Measurements from ENCODE around the gene CENATAC.

DNA sequence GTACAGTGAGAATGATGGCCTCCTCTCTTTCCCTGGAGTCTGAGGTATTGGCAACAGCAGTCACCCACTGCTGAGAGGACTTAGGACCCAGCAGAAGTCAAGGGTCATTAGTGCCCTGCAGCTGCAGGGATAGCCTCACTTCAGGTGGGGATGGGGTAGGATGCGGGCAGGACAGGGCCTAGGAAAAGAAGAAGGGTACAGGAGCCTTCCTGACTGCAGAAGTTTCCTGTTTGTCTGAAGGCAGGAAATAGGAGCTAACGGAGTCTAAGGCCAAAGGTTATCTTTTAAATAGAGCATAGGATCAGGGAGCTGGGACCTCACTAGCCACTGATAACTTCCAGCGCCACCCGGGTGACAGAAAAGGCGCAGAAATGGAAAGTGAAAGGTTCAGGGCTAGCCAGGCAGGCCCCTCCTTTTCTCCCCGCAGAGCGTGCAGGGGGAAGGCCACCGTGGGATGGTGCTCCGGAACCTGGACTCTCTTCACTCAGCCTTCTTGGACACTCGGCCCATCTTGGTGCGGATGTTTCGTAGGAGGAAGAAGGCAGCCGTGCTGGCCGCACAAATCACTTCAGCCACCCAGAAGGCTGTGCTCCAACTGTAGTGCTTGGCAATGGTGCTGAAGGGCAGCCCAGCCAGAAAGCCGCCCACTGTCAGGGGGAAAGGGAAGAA, 26.6 kb downstream of the CENATAC start:
- TF ChIP-seq, protein P1, sequence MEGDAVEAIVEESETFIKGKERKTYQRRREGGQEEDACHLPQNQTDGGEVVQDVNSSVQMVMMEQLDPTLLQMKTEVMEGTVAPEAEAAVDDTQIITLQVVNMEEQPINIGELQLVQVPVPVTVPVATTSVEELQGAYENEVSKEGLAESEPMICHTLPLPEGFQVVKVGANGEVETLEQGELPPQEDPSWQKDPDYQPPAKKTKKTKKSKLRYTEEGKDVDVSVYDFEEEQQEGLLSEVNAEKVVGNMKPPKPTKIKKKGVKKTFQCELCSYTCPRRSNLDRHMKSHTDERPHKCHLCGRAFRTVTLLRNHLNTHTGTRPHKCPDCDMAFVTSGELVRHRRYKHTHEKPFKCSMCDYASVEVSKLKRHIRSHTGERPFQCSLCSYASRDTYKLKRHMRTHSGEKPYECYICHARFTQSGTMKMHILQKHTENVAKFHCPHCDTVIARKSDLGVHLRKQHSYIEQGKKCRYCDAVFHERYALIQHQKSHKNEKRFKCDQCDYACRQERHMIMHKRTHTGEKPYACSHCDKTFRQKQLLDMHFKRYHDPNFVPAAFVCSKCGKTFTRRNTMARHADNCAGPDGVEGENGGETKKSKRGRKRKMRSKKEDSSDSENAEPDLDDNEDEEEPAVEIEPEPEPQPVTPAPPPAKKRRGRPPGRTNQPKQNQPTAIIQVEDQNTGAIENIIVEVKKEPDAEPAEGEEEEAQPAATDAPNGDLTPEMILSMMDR (IDR thresholded peaks at IDR 0.05; ENCODE audit: low read depth, low read length, missing input control): no peak
- TF ChIP-seq TAF1 (conservative IDR thresholded peaks at IDR 0.05) (no peak), YY1 (IDR thresholded peaks at IDR 0.05) (no peak), JUND (IDR thresholded peaks at IDR 0.05) (no peak), SP1 (IDR thresholded peaks at IDR 0.05) (peak; percentile 54), RAD21 (IDR thresholded peaks at IDR 0.05) (peak in 1 of 2 donors; percentile 5), RXRA (IDR thresholded peaks at IDR 0.05) (peak; percentile 30 to 44), FOXA1 (IDR thresholded peaks at IDR 0.05) (no peak), HNF4G (IDR thresholded peaks at IDR 0.05) (peak; percentile 32), EGR1 (IDR thresholded peaks at IDR 0.05; ENCODE audit: low read depth in 2 of 2) (no peak)
- TF ChIP-seq, protein P2, sequence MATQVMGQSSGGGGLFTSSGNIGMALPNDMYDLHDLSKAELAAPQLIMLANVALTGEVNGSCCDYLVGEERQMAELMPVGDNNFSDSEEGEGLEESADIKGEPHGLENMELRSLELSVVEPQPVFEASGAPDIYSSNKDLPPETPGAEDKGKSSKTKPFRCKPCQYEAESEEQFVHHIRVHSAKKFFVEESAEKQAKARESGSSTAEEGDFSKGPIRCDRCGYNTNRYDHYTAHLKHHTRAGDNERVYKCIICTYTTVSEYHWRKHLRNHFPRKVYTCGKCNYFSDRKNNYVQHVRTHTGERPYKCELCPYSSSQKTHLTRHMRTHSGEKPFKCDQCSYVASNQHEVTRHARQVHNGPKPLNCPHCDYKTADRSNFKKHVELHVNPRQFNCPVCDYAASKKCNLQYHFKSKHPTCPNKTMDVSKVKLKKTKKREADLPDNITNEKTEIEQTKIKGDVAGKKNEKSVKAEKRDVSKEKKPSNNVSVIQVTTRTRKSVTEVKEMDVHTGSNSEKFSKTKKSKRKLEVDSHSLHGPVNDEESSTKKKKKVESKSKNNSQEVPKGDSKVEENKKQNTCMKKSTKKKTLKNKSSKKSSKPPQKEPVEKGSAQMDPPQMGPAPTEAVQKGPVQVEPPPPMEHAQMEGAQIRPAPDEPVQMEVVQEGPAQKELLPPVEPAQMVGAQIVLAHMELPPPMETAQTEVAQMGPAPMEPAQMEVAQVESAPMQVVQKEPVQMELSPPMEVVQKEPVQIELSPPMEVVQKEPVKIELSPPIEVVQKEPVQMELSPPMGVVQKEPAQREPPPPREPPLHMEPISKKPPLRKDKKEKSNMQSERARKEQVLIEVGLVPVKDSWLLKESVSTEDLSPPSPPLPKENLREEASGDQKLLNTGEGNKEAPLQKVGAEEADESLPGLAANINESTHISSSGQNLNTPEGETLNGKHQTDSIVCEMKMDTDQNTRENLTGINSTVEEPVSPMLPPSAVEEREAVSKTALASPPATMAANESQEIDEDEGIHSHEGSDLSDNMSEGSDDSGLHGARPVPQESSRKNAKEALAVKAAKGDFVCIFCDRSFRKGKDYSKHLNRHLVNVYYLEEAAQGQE (IDR thresholded peaks at IDR 0.05): no peak
- TF ChIP-seq, protein P3, sequence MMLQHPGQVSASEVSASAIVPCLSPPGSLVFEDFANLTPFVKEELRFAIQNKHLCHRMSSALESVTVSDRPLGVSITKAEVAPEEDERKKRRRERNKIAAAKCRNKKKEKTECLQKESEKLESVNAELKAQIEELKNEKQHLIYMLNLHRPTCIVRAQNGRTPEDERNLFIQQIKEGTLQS (IDR thresholded peaks at IDR 0.05): no peak
- TF ChIP-seq, protein P4, sequence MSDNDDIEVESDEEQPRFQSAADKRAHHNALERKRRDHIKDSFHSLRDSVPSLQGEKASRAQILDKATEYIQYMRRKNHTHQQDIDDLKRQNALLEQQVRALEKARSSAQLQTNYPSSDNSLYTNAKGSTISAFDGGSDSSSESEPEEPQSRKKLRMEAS (IDR thresholded peaks at IDR 0.05): no peak

Data from liver (tissue), 3 donors.